Vagina (tissue), 2 donors: ENCODE data around the gene NTNG1. TPM values are rescaled to one million over a fixed set of nuclear protein-coding genes. Genes with fewer than 3 reads are reported as not detected.

Experiments
- DNase-seq, 2 donors: peaks; one replicate each; pipeline ENCODE4 v3.0.0-alpha.2; 2017; ENCODE audit errors: extremely low spot score in 2 of 2
- H3K27ac ChIP-seq: fragments of 200-600 bp; sonication (generic); one replicate; pipeline ENCODE4 v1.5.1; 2019
- H3K27me3 ChIP-seq: fragments of 200-600 bp; sonication (generic); one replicate; pipeline ENCODE4 v1.5.1; 2019
- H3K36me3 ChIP-seq, 2 donors: fragments of 200-600 bp; sonication (generic); one replicate each; pipeline ENCODE4 v1.5.1; 2017 to 2019
- H3K4me1 ChIP-seq: fragments of 200-600 bp; sonication (generic); one replicate; pipeline ENCODE4 v1.5.1; 2019
- H3K4me3 ChIP-seq, 2 donors: fragments of 200-600 bp; sonication (generic); 1 replicate in 1 of 2; 2 replicates in 1 of 2; pipeline ENCODE4 v1.5.1; 2016 to 2019
- H3K9me3 ChIP-seq: fragments of 200-600 bp; sonication (generic); one replicate; pipeline ENCODE4 v1.5.1; 2019
- CTCF ChIP-seq, 3 experiments: fragments of 450-650 bp in 2 of 3; fragments of 200-600 bp in 1 of 3; sonication (generic) in 1 of 3; IDR thresholded peaks; one replicate each; pipeline ENCODE4 v1.5.1; 2017 to 2019; ENCODE audit warnings: antibody characterized with exemption in 3 of 3, mild to moderate bottlenecking in 2 of 3, moderate library complexity in 2 of 3
- POLR2A ChIP-seq, 2 donors: fragments of 450-650 bp; IDR thresholded peaks; one replicate each; pipeline ENCODE4 v1.6.1; 2017; ENCODE audit warnings: antibody characterized with exemption in 2 of 2, mild to moderate bottlenecking in 2 of 2, moderate library complexity in 2 of 2
- POLR2AphosphoS5 ChIP-seq, 2 donors: sonication (generic); formaldehyde crosslinking; IDR thresholded peaks; one replicate each; pipeline ENCODE4 v1.9.0; 2017; ENCODE audit warnings: antibody characterized with exemption in 2 of 2, mild to moderate bottlenecking in 2 of 2, low read depth in 1 of 2; ENCODE audit not compliant: insufficient read depth in 1 of 2
- intact Hi-C: fragments of 100-400 bp; cut with DNase I; formaldehyde crosslinking; loops from one replicate; pipeline ENCODE4 v1.15.1; 2023
- total RNA-seq: library from RNA; depleted of rRNA; stranded (reverse); fragments of >200 nt; gene quantifications from one replicate; pipeline ENCODE4 v1.2.3, GENCODE V29; 2016

Gene NTNG1
- total RNA-seq, 1 donor from 2014 or later: 6.6 TPM

- Histone ChIP-seq H3K4me1 (no peaks in the 10 kb centered on the region), H3K36me3 (no peaks in the 10 kb centered on the region), H3K4me3 (no peak overlapping the region), H3K9me3 (no peaks in the 10 kb centered on the region), H3K27ac (no peak overlapping the region), H3K27me3 (no peaks in the 10 kb centered on the region)
- TF ChIP-seq POLR2AphosphoS5 (IDR thresholded peaks at IDR 0.05; ENCODE audit: insufficient read depth in 1 of 2, low read depth in 1 of 2) (no peak), CTCF (IDR thresholded peaks at IDR 0.05) (no peak), POLR2A (IDR thresholded peaks at IDR 0.05) (no peak)
- intact Hi-C loops: no loop called here
- no peak for DNase-seq
These were observed 274.4 kb downstream of the NTNG1 start for GRCh38 chr1:107415241-107415640.

- Histone ChIP-seq H3K4me1 (no peaks in the 10 kb centered on the region), H3K4me3 (no peak overlapping the region), H3K27ac (no peak overlapping the region), H3K36me3 (no peaks in the 10 kb centered on the region), H3K9me3 (no peaks in the 10 kb centered on the region), H3K27me3 (no peaks in the 10 kb centered on the region)
- DNase-seq: no peak
- intact Hi-C loops: no loop called here
- TF ChIP-seq POLR2AphosphoS5 (IDR thresholded peaks at IDR 0.05; ENCODE audit: insufficient read depth in 1 of 2, low read depth in 1 of 2): no peak
- TF ChIP-seq CTCF (IDR thresholded peaks at IDR 0.05): no peak
- no peak for TF ChIP-seq POLR2A (IDR thresholded peaks at IDR 0.05)
These were observed 278.2 kb downstream of the NTNG1 start for GRCh38 chr1:107419003-107419402.

GRCh38 chr1:107422901-107423300, 282.1 kb downstream of the NTNG1 start:
- intact Hi-C loops: no loop called here

GRCh38 chr1:107430540-107431228, 289.8 kb downstream of the NTNG1 start:
- Histone ChIP-seq H3K9me3 (no peaks in the 10 kb centered on the region), H3K27me3 (no peaks in the 10 kb centered on the region), H3K36me3 (no peaks in the 10 kb centered on the region), H3K4me1 (no peaks in the 10 kb centered on the region), H3K27ac (no peak overlapping the region), H3K4me3 (no peak overlapping the region)
- peak in 2 of 3 experiments; percentile 16 to 18 for TF ChIP-seq CTCF (IDR thresholded peaks at IDR 0.05)
- no peak for TF ChIP-seq POLR2AphosphoS5 (IDR thresholded peaks at IDR 0.05; ENCODE audit: insufficient read depth in 1 of 2, low read depth in 1 of 2)
- no peak for TF ChIP-seq POLR2A (IDR thresholded peaks at IDR 0.05)
- DNase-seq: no peak
- intact Hi-C loops: no loop called here

More at GRCh38 chr1:107422901-107423300, 282.1 kb downstream of the NTNG1 start:
- no peak overlapping the region for H3K4me3 ChIP-seq
- H3K27ac ChIP-seq: no peak overlapping the region
- no peaks in the 10 kb centered on the region for H3K9me3 ChIP-seq
- TF ChIP-seq POLR2AphosphoS5 (IDR thresholded peaks at IDR 0.05; ENCODE audit: insufficient read depth in 1 of 2, low read depth in 1 of 2) (no peak), CTCF (IDR thresholded peaks at IDR 0.05) (no peak), POLR2A (IDR thresholded peaks at IDR 0.05) (no peak)
- no peaks in the 10 kb centered on the region for H3K36me3 ChIP-seq
- no peaks in the 10 kb centered on the region for H3K4me1 ChIP-seq
- no peaks in the 10 kb centered on the region for H3K27me3 ChIP-seq
- no peak for DNase-seq

GRCh38 chr1:107432108-107432507, 291.3 kb downstream of the NTNG1 start:
- no peak overlapping the region for H3K4me3 ChIP-seq
- no peaks in the 10 kb centered on the region for H3K4me1 ChIP-seq
- H3K36me3 ChIP-seq: no peaks in the 10 kb centered on the region
- TF ChIP-seq CTCF (IDR thresholded peaks at IDR 0.05): no peak
- no peak for TF ChIP-seq POLR2AphosphoS5 (IDR thresholded peaks at IDR 0.05; ENCODE audit: insufficient read depth in 1 of 2, low read depth in 1 of 2)
- no peak for TF ChIP-seq POLR2A (IDR thresholded peaks at IDR 0.05)
- H3K27ac ChIP-seq: no peak overlapping the region
- DNase-seq: no peak
- no peaks in the 10 kb centered on the region for H3K27me3 ChIP-seq
- H3K9me3 ChIP-seq: no peaks in the 10 kb centered on the region
- intact Hi-C loops: no loop called here
